ENCODE data around the gene AGER.

GRCh38 chr6:32183483-32184083, 470 bp downstream of the AGER start:
- TF ChIP-seq CTCF (IDR thresholded peaks at IDR 0.05; ENCODE audit: poor library complexity) (no peak), EZH2 (IDR thresholded peaks at IDR 0.05; ENCODE audit: borderline replicate concordance) (no peak), EZH2phosphoT487 (IDR thresholded peaks at IDR 0.05; ENCODE audit: low read depth, severe bottlenecking, unreplicated experiment) (no peak)
